Measurements from ENCODE around the gene DHRS13.
"Not testable (repeated sequence)": the region's sequence is repeated elsewhere in the genome, so short reads cannot be mapped to it uniquely, and the experiment has no call there.

The DHRS13 gene

GRCh38 chr17:28942925-28943324 is 40.0 kb upstream of the DHRS13 start:
- H3K27ac Mint-ChIP-seq, result peak overlapping the region; percentile 37
- no peak for ATAC-seq (replicated peaks)
- H3K27me3 Mint-ChIP-seq, result no peaks in the 10 kb centered on the region
- DNase-seq, result no peak
- peaks cover 33 to 51% of the 10 kb centered on the region in 2 donors for H3K36me3 Mint-ChIP-seq
- peaks cover 40 to 89% of the 10 kb centered on the region in 2 donors for H3K4me1 Mint-ChIP-seq
- H3K9me3 Mint-ChIP-seq, result no peaks in the 10 kb centered on the region
- no peak overlapping the region for H3K4me3 Mint-ChIP-seq

DNA sequence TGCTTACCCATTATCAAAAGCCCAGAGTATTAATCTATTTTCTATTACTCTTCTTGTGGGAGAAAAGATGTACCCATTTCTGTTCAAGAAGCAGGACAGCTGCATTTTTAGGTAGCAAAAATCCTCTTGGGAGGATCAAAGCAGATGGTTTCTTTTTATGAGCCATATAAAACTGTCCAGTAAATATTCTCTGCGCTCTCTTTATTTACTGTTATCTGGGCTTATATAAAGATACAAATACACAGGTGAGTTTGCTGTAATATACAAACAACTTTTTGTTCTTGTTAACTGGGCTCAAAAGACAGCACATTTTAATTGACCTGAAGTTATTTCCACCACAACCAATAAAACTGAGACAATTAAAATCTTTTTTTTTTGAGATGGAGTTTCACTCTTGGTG is 38.4 kb upstream of the DHRS13 start:
- no peak overlapping the region for H3K4me3 Mint-ChIP-seq
- peaks cover 34 to 82% of the 10 kb centered on the region in 2 donors for H3K4me1 Mint-ChIP-seq
- H3K27ac Mint-ChIP-seq, result peak overlapping the region; percentile 37
- no peaks in the 10 kb centered on the region for H3K27me3 Mint-ChIP-seq
- peaks cover 27 to 49% of the 10 kb centered on the region in 2 donors for H3K36me3 Mint-ChIP-seq
- ATAC-seq (replicated peaks) (no peak), DNase-seq (no peak)
- H3K9me3 Mint-ChIP-seq, result no peaks in the 10 kb centered on the region

GRCh38 chr17:28940675-28941074 is 37.8 kb upstream of the DHRS13 start:
- Mint-ChIP-seq H3K36me3 (peaks cover 29 to 49% of the 10 kb centered on the region in 2 donors), H3K4me3 (no peak overlapping the region), H3K4me1 (peaks cover 33 to 81% of the 10 kb centered on the region in 2 donors)

DNA sequence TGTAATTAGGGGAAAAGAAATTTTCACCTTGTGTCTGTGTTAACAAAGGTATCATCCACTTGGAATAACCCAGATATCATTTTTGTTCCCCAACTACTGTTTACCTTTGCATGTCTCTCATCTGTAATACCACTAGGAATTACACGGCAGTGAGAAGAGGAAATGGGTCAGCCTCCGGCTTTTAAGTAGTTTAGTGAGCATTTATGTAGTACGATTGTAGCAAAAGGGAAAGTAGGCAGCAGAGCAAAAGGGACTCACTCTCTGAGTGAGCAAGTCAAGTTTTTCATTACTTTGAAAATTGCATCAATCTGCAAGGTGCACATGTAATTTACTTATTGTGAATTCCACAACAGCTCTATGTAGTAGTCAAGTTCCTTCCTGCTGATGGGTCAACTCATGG is 37.3 kb upstream of the DHRS13 start:
- Mint-ChIP-seq H3K4me3 (no peak overlapping the region), H3K36me3 (peaks cover 27 to 48% of the 10 kb centered on the region in 2 donors), H3K4me1 (peaks cover 30 to 76% of the 10 kb centered on the region in 2 donors), H3K27ac (no peak overlapping the region), H3K9me3 (no peaks in the 10 kb centered on the region), H3K27me3 (no peaks in the 10 kb centered on the region)
- ATAC-seq (replicated peaks) (no peak), DNase-seq (no peak)

More at GRCh38 chr17:28940675-28941074, 37.8 kb upstream of the DHRS13 start:
- no peaks in the 10 kb centered on the region for H3K27me3 Mint-ChIP-seq
- H3K27ac Mint-ChIP-seq, result no peak overlapping the region
- DNase-seq (no peak), ATAC-seq (replicated peaks) (no peak)
- H3K9me3 Mint-ChIP-seq, result no peaks in the 10 kb centered on the region

DNA sequence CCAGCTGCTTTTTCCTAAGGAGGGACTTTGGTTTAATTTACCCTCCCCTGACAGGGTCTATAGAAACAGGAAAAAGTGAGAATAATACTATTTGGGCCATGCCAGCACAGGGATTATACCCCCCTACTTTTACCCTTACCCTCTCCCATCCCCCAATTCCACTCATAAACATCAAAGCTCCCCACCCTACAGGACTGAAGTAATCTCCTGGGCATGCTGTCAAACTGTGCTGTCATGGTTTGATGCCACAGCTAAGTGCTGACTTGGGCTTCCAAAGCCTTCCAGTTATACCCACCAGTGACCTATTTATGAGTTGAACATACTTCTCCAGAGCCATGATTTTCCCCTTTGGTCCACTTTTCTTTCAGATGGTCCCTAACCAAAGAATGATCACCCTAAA is 35.7 kb upstream of the DHRS13 start:
- Mint-ChIP-seq H3K27ac (no peak overlapping the region), H3K36me3 (peaks cover 25 to 45% of the 10 kb centered on the region in 2 donors), H3K4me3 (no peak overlapping the region), H3K9me3 (no peaks in the 10 kb centered on the region), H3K4me1 (peaks cover 28 to 65% of the 10 kb centered on the region in 2 donors), H3K27me3 (no peaks in the 10 kb centered on the region)
- no peak for ATAC-seq (replicated peaks)
- DNase-seq, result no peak

DNA sequence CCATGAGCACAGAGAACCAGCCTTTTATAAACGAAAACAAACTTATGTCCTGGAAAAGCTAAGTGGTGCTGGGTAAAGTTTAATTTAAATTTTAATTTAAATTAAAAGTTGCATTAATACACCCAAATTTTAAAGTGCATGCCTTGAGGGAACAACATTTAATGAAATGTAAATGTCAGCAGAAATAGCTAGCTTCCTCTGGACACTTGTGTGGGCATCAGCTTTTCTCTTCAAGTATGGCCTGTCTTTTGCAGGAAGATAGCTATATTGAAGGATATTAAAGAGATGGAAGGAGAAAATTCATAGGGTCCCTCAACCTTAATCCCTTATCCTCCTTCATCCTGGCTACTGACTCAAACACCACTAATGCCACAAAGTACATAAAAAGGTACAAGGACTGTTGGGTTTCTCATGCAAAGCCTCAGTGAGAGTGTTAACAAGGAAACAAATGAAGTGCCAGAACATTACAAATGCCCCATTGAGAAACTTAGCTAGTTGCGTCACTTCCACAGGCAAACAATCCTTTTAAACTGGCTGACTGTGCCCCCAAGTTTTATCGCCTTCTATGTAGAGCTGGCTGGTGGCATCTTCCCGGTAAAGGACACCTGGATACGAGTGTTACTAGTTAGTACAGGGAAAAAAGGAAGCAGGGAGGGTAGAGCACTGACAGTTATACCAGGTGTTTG is 34.3 kb upstream of the DHRS13 start:
- no peaks in the 10 kb centered on the region for H3K9me3 Mint-ChIP-seq
- H3K27ac Mint-ChIP-seq, result no peak overlapping the region
- ATAC-seq (replicated peaks) (no peak), DNase-seq (no peak)
- H3K27me3 Mint-ChIP-seq, result no peaks in the 10 kb centered on the region
- H3K36me3 Mint-ChIP-seq, result peaks cover 20 to 45% of the 10 kb centered on the region in 2 donors
- peaks cover 27 to 62% of the 10 kb centered on the region in 2 donors for H3K4me1 Mint-ChIP-seq
- no peak overlapping the region for H3K4me3 Mint-ChIP-seq

GRCh38 chr17:28935744-28936460 is 33.0 kb upstream of the DHRS13 start:
- no peak overlapping the region for H3K4me3 Mint-ChIP-seq
- H3K27me3 Mint-ChIP-seq, result no peaks in the 10 kb centered on the region
- DNase-seq (no peak), ATAC-seq (replicated peaks) (no peak)
- H3K9me3 Mint-ChIP-seq, result no peaks in the 10 kb centered on the region
- peaks cover 16 to 42% of the 10 kb centered on the region in 2 donors for H3K36me3 Mint-ChIP-seq
- peak overlapping the region; percentile 56 for H3K27ac Mint-ChIP-seq
- H3K4me1 Mint-ChIP-seq, result peaks cover 24 to 49% of the 10 kb centered on the region in 2 donors

- not testable (repeated sequence) for ATAC-seq (replicated peaks); DNase-seq; H3K9me3 Mint-ChIP-seq; H3K27me3 Mint-ChIP-seq; H3K27ac Mint-ChIP-seq; H3K4me3 Mint-ChIP-seq
- H3K4me1 Mint-ChIP-seq, result peaks cover 24 to 43% of the 10 kb centered on the region in 2 donors
- peaks cover 20 to 45% of the 10 kb centered on the region in 2 donors for H3K36me3 Mint-ChIP-seq
Measured at GRCh38 chr17:28934508-28934907, 31.6 kb upstream of the DHRS13 start.

- Mint-ChIP-seq H3K4me1 (peaks cover 35 to 49% of the 10 kb centered on the region in 2 donors), H3K36me3 (peaks cover 40 to 71% of the 10 kb centered on the region in 2 donors)
Measured at GRCh38 chr17:28929787-28930186, 26.9 kb upstream of the DHRS13 start.

GRCh38 chr17:28928061-28928460 is 25.2 kb upstream of the DHRS13 start:
- no peaks in the 10 kb centered on the region for H3K27me3 Mint-ChIP-seq
- H3K27ac Mint-ChIP-seq, result peak overlapping the region; percentile 67
- no peak overlapping the region for H3K4me3 Mint-ChIP-seq
- peaks cover 43 to 77% of the 10 kb centered on the region in 2 donors for H3K36me3 Mint-ChIP-seq
- peak; percentile 17 for DNase-seq
- ATAC-seq (replicated peaks), result peak; percentile 84 to 88
- H3K9me3 Mint-ChIP-seq, result peaks cover 0 to 2% of the 10 kb centered on the region in 2 donors
- peaks cover 38 to 52% of the 10 kb centered on the region in 2 donors for H3K4me1 Mint-ChIP-seq

More at GRCh38 chr17:28929787-28930186, 26.9 kb upstream of the DHRS13 start:
- DNase-seq (no peak), ATAC-seq (replicated peaks) (no peak)
- Mint-ChIP-seq H3K9me3 (peaks cover 0 to 2% of the 10 kb centered on the region in 2 donors), H3K4me3 (no peak overlapping the region), H3K27me3 (no peaks in the 10 kb centered on the region), H3K27ac (no peak overlapping the region)

GRCh38 chr17:28926786-28927185 is 23.9 kb upstream of the DHRS13 start:
- H3K27me3 Mint-ChIP-seq, result no peaks in the 10 kb centered on the region
- ATAC-seq (replicated peaks) (no peak), DNase-seq (no peak)
- peaks cover 38 to 46% of the 10 kb centered on the region in 2 donors for H3K4me1 Mint-ChIP-seq
- peak overlapping the region; percentile 3 for H3K27ac Mint-ChIP-seq
- H3K9me3 Mint-ChIP-seq, result peaks cover 0 to 2% of the 10 kb centered on the region in 2 donors
- H3K4me3 Mint-ChIP-seq, result no peak overlapping the region
- H3K36me3 Mint-ChIP-seq, result peaks cover 46 to 77% of the 10 kb centered on the region in 2 donors

DNA sequence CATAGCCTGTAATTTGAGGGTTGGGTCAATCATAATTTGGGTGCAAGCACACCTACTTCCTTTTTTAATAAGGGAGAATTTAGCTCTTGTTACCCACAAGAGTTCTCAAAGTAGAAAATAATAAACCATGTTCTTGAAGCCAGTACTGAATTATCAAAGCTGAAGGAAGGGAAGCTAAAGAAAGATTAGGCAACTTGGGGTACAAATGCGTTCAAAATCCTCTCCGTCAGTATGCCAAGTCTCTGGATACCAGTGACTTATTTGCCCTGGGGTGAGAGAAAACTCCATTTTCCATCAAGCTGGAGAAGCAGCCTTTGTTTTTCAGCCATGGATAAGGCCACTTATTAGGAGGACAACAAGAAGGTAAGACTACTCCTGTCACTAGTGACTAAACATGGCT is 23.5 kb upstream of the DHRS13 start:
- no peak for ATAC-seq (replicated peaks)
- Mint-ChIP-seq H3K36me3 (peaks cover 50 to 81% of the 10 kb centered on the region in 2 donors), H3K27me3 (no peaks in the 10 kb centered on the region), H3K4me1 (peaks cover 38 to 46% of the 10 kb centered on the region in 2 donors), H3K9me3 (peaks cover 0 to 2% of the 10 kb centered on the region in 2 donors), H3K4me3 (no peak overlapping the region), H3K27ac (peak overlapping the region; percentile 79)
- DNase-seq, result no peak

DNA sequence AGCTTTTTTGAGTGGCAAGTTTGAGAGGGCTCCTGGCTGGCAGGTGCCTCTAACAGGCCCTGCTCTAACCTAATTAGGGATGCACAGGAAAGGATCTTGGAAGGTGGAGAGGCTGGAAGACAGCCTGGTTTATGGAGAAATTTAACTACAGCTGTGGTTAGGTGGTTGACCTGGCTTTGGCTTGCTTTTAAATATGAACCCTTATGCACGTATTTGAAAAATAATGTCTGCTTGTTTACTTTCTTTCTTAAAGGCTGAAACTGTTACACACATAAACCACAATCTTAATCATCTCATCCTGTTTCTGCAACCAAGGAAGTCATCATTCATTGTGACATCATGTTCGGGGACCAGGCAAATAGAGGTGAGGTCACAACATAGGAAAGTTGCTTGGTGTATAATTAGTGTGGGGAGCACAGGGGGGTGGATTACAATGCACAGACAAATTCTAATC is 23.1 kb upstream of the DHRS13 start:
- DNase-seq (no peak), ATAC-seq (replicated peaks) (peak; percentile 61 to 63)
- Mint-ChIP-seq H3K9me3 (peaks cover 0 to 2% of the 10 kb centered on the region in 2 donors), H3K36me3 (peaks cover 53 to 81% of the 10 kb centered on the region in 2 donors), H3K27ac (peak overlapping the region; percentile 79), H3K27me3 (no peaks in the 10 kb centered on the region), H3K4me1 (peaks cover 37 to 46% of the 10 kb centered on the region in 2 donors), H3K4me3 (no peak overlapping the region)

- Mint-ChIP-seq H3K27me3 (no peaks in the 10 kb centered on the region), H3K9me3 (no peaks in the 10 kb centered on the region), H3K4me3 (no peak overlapping the region), H3K27ac (no peak overlapping the region), H3K36me3 (peaks cover 44 to 74% of the 10 kb centered on the region in 2 donors), H3K4me1 (peaks cover 12 to 13% of the 10 kb centered on the region in 2 donors)
- ATAC-seq (replicated peaks), result no peak
- no peak for DNase-seq
Measured at GRCh38 chr17:28920201-28920600, 17.3 kb upstream of the DHRS13 start.
